ENCODE data around the gene CCDC192.

DNA sequence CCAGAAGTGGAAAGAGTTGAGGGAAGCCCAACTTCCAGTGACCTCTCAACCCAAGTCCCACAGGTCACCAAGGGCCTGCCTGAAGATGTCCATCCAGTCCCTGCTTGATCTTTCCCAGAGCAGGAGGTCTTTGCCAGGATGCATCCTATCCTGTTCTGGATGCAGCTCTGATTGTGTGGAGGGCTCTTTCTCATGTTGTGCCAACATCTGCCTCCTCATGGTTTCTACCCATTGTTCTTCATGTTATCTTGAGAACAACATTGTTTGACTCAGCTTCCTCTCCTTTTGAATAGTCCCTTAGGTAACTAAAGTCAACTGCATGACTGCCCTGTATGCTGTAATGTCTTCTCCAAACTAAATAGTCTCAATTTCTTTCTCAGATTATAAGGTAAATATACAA lies 169.3 kb downstream of the CCDC192 start:
- TF ChIP-seq, protein P1, sequence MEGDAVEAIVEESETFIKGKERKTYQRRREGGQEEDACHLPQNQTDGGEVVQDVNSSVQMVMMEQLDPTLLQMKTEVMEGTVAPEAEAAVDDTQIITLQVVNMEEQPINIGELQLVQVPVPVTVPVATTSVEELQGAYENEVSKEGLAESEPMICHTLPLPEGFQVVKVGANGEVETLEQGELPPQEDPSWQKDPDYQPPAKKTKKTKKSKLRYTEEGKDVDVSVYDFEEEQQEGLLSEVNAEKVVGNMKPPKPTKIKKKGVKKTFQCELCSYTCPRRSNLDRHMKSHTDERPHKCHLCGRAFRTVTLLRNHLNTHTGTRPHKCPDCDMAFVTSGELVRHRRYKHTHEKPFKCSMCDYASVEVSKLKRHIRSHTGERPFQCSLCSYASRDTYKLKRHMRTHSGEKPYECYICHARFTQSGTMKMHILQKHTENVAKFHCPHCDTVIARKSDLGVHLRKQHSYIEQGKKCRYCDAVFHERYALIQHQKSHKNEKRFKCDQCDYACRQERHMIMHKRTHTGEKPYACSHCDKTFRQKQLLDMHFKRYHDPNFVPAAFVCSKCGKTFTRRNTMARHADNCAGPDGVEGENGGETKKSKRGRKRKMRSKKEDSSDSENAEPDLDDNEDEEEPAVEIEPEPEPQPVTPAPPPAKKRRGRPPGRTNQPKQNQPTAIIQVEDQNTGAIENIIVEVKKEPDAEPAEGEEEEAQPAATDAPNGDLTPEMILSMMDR (IDR thresholded peaks at IDR 0.05; ENCODE audit: low read depth, low read length): no peak
- TF ChIP-seq MYC (IDR thresholded peaks at IDR 0.05; ENCODE audit: low read depth, low read length): no peak
